ENCODE results near the gene NUP88. TPM values are rescaled to one million over a fixed set of nuclear protein-coding genes. Genes with fewer than 3 reads are reported as not detected.

The NUP88 gene
- total and polyA plus RNA-seq, 2 donors (not counting 3 experiments of a cell fraction or from before 2014, with no cell fraction given): 52.5 to 95.8 TPM

DNA sequence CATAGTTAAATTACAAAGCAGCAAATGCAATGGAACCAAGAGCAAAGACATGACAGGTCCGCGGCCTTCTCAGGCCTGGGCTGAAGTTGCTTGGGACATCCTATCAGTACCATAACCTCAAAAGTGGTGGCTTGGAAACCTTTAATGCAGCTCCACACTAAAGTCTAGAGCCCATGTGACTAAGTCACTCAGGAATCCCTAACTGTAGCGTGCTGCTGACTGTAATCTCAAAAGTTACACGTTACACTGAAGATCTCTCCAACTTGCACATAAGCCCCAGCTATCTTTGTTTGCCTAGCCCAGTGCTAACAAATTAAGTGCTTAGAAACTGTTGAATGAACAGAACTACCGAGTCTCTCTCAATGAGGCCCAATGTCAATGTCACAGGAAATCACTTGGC, 27.8 kb downstream of the NUP88 start:
- H3K4me1 ChIP-seq (ENCODE audit: control insufficient read depth, extremely low read depth, insufficient read depth, low read length): no peaks in the 10 kb centered on the region
- FAIRE-seq: no peak
- H3K9me1 ChIP-seq (replicated peaks; ENCODE audit: control insufficient read depth, extremely low read depth, insufficient read depth, low read length): no peaks in the 10 kb centered on the region
- H3K4me3 ChIP-seq (replicated peaks in 1 of 3; ENCODE audit: insufficient read depth in 1 of 3, low read depth in 1 of 3, low read length in 3 of 3): no peak overlapping the region
- H3K27me3 ChIP-seq (ENCODE audit: control insufficient read depth in 2 of 2, insufficient read depth in 2 of 2, low read length in 2 of 2): no peaks in the 10 kb centered on the region
- H3K4me2 ChIP-seq (ENCODE audit: insufficient read depth, low read length): no peak overlapping the region
- ChIA-PET POLR2A (no interaction called here), CTCF (interaction anchor here (2.4 kb wide), 1 partner anchor 11 kb away, joined by 7 read pairs; no protein-coding TSS in a partner anchor)
- TF ChIP-seq, protein P1, sequence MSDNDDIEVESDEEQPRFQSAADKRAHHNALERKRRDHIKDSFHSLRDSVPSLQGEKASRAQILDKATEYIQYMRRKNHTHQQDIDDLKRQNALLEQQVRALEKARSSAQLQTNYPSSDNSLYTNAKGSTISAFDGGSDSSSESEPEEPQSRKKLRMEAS (IDR thresholded peaks at IDR 0.05; ENCODE audit: insufficient read depth, insufficient read length): no peak
- TF ChIP-seq, protein P2, sequence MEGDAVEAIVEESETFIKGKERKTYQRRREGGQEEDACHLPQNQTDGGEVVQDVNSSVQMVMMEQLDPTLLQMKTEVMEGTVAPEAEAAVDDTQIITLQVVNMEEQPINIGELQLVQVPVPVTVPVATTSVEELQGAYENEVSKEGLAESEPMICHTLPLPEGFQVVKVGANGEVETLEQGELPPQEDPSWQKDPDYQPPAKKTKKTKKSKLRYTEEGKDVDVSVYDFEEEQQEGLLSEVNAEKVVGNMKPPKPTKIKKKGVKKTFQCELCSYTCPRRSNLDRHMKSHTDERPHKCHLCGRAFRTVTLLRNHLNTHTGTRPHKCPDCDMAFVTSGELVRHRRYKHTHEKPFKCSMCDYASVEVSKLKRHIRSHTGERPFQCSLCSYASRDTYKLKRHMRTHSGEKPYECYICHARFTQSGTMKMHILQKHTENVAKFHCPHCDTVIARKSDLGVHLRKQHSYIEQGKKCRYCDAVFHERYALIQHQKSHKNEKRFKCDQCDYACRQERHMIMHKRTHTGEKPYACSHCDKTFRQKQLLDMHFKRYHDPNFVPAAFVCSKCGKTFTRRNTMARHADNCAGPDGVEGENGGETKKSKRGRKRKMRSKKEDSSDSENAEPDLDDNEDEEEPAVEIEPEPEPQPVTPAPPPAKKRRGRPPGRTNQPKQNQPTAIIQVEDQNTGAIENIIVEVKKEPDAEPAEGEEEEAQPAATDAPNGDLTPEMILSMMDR (IDR thresholded peaks at IDR 0.05; ENCODE audit: extremely low read depth in 1 of 2, insufficient read depth in 1 of 2, low read depth in 1 of 2, low read length in 2 of 2): no peak
- TF ChIP-seq GATA2 (IDR thresholded peaks at IDR 0.05; ENCODE audit: insufficient read depth, insufficient read length, low read depth, low read length) (no peak), POLR2A (IDR thresholded peaks at IDR 0.05; ENCODE audit: low read depth, low read length) (no peak), FOS (IDR thresholded peaks at IDR 0.05; ENCODE audit: borderline replicate concordance, insufficient read depth, low read length) (no peak), MYC (IDR thresholded peaks at IDR 0.05; ENCODE audit: low read depth, low read length) (no peak), JUN (IDR thresholded peaks at IDR 0.05; ENCODE audit: borderline replicate concordance, insufficient read depth, insufficient read length, low read depth) (no peak), EZH2 (IDR thresholded peaks at IDR 0.05; ENCODE audit: borderline replicate concordance, low read depth, low read length, severe bottlenecking) (no peak), POLR2AphosphoS5 (IDR thresholded peaks at IDR 0.05; ENCODE audit: insufficient read depth, low read depth, low read length) (no peak)
- no peaks in the 10 kb centered on the region for H3K9me3 ChIP-seq (replicated peaks; ENCODE audit: control insufficient read depth, insufficient read depth, low read length)
- intact Hi-C loops (cut with micrococcal nuclease) (no loop called here), dilution Hi-C loops (cut with MboI; ENCODE audit: extremely low pct_ligation_motif_present, low sequenced_read_pairs) (no loop called here)
- no peak overlapping the region for H2AFZ ChIP-seq (ENCODE audit: low read depth, low read length)
- BruUV-seq (replicated peaks): no TSS peak
- no peak overlapping the region for H3K27ac ChIP-seq (ENCODE audit: insufficient read depth, low read depth, low read length)
- DNase-seq (ENCODE audit: low read depth, low spot score): no peak
- no peaks in the 10 kb centered on the region for H3K79me2 ChIP-seq (ENCODE audit: control insufficient read depth, insufficient read depth, low read length)
- H3K36me3 ChIP-seq (ENCODE audit: control insufficient read depth in 2 of 2, extremely low read depth in 1 of 2, insufficient read depth in 2 of 2, low read length in 2 of 2): peaks cover 24% of the 10 kb centered on the region in 2 experiments
- H4K20me1 ChIP-seq (replicated peaks; ENCODE audit: control insufficient read depth, extremely low read depth, insufficient read depth, low read length): no peaks in the 10 kb centered on the region
- H3K9ac ChIP-seq (replicated peaks; ENCODE audit: extremely low read depth, insufficient read depth, low read length): no peak overlapping the region
